NCI-H774 (cell line): ENCODE data around the gene TCERG1L.
A peak's percentile ranks its signal among the peaks of the same experiment; 100 is the strongest.

ENCODE experiments used
- DNase-seq: peaks from one replicate; lab custom pipeline; 2025; lab: John Stamatoyannopoulos, UW

Gene TCERG1L

DNA sequence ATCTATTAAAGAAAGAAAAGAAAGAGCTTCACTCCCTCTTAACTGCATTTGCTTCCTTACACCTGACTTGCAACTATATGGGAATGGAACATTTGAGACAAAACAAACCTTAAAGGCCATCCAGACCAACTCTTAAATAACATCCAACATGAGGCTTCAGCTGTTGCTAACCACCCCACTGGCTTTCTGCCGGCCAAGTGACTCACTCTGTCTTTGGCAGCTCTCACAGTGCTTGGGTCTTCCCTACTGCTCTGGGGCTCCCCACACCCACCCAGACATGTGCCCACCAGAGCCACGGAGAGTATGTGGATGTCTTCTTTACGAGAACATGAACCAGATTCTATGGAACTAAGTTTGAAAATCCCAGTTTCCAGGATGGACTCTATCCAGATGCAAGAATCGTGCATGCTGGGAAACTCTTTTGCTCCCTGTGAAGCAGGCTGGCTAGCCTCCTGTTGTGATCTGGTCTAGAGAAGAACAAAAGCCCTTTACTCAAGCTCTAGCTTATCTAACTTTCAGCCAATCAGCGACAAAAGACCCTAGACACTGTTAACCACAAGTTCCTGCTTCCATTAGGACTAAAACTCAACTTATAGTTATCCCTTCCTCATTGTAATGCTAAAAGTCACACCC lies 245.7 kb downstream of the TCERG1L start:
- DNase-seq, result no peak

DNA sequence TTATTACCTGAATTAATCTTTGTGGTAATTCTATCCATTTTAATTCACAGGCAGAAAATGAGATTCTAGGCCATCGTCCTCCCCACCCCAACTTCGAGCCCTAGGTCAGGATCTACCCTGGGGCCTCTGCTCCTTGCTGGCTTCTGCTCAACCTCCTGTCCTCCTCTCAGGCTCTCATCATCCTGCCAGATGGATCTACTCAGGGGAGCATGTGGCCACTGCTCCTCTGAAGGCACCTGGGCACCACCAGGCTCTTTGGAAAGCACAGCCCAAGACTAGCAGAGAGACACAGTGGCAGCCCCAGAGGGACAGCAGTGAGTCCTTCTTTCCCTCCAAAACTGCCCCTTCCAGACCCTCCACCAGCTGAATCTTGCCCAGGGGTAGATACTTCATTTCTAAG lies 248.2 kb downstream of the TCERG1L start:
- DNase-seq, result no peak

- DNase-seq, result no peak
Observed at GRCh38 chr10:131062621-131063260, 248.8 kb downstream of the TCERG1L start.

- DNase-seq, result no peak
Observed at GRCh38 chr10:131061216-131061615, 250.3 kb downstream of the TCERG1L start.

GRCh38 chr10:131059881-131060280 lies 251.6 kb downstream of the TCERG1L start:
- DNase-seq, result no peak

DNA sequence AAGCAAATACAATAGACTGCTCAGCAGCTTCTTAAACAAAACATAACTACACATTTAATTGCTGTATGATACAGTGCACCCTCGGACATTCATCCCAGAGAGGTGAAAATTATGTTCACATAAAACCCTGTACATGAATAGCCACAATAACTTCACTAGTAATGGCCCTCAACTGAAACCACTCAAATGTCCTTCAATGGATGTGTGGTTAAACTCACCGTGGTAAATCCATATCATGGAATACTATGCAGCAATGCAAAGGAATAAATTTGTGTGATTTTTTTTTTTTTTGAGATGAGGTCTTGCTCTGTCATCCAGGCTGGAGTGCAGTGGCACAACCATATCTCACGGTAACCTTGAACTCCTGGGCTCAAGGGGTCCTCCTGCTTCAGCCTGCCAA lies 252.7 kb downstream of the TCERG1L start:
- DNase-seq, result no peak

DNA sequence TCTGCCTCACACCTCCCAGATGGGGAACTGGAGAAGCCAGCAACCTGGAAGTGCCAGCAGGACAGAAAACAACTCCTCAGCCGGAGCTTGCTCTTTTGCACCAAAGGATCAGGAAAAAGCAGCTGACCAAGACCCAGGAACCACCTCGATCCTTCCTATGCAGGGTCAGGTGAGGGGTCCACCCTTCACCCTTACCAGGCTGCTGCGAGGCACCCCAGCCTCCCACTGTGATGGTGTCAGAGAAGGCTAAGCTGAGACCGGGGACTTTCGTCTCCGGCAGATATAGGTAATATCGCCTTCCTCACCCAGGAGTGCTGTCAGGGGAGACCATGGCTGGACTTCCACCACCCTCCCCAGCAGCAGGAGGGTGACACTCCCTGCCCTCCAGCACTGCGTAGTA lies 254.7 kb downstream of the TCERG1L start:
- DNase-seq, result no peak

DNA sequence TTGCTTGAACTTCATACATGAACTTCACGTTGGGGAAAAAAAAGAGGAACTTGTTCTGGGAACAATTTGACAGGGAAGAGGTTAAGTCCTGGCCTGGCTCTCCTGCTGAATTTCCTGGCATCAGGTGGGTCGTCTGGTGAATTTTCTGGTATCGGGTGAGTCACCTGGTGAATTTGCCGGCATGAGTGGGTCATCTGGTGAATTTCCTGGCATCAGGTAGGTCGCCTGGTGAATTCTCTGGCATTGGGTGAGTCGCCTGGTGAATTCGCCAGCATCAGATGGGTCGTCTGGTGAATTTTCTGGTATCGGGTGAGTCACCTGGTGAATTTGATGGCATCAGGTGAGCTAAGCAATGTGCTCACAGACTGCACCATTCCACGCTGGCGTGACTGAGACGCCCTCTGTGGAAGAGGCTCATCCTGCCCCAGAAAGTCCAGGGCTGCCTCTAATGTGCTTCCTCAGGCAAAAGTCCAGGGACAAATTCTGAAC lies 255.4 kb downstream of the TCERG1L start:
- no peak for DNase-seq

DNA sequence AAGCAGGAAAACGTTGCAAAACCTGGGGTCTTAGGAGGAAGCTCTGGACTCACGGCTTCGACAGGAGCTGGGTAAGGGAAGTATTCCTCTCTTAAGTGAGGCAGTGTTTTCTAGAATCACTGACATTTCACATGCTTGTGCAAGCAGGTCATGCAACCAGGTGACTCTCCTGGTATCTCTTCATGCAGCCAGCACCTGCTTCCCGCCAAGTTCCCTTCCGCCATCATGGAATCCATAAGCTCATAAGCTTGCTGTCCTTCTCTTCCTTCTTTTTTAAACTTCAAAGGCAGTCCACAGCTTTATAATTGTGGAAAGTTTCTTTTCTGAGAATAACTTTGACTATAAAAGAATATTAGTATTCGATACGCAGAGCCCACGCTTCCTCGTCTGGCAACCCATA lies 256.1 kb downstream of the TCERG1L start:
- DNase-seq, result no peak

DNA sequence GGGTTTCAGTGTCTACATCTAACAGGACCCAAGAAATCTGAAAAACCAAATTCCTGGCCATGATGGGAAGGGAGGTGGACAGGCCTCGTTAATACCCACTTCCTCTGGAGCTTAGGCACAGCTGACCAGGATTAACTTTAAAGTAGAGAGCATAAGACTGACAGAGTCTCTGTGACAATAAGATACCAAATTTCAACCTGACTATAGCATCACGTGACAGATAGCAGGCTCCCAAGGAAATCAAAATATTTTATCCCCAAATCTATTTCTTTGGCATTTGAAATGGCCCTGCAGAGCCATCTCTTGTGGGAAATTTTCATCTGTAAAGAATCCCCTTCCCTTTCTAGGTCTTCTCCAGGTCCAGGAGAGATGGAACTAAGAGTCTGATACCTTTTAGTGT lies 258.3 kb downstream of the TCERG1L start:
- no peak for DNase-seq

- DNase-seq, result no peak
Observed at GRCh38 chr10:131050162-131050766, 261.3 kb downstream of the TCERG1L start.

- peak; percentile 7 for DNase-seq
Observed at GRCh38 chr10:131049016-131049415, 262.5 kb downstream of the TCERG1L start.

DNA sequence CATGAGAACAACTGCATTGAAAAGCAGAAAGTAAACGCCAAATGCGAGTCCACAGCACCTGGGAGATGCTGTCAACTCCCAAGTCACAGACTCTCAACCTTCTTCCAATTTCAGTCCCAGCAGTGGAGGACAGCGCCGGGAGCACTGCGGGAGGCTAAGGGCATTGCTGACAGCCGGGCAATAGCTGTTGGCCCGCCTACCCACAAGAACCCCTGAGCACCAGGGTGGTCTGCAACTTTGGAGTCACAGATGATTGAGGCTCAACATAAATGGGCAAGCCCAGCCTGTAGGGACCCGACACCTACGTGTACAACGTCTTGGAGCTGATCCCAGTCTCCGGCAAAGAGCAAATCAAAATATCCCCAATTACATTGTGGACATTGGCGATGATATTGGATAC lies 262.9 kb downstream of the TCERG1L start:
- no peak for DNase-seq

DNA sequence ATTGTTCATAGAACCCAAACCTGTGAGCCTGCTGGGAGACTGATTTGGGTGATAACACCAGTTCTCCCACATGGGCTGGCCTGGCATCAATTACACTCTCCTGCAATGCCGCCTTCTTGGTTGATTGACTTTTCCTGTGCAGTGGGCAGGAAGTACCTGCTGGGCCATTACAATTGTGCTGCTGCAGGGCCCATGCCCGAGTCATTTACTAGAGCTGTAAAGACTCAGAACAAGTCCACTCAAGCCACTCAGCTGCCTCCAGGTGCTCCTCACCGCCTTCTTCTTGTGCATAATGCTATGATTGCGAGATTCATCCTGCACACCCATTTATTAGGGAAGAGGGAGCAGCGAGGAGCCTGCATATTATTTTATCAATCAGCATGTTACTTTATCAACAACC lies 264.0 kb downstream of the TCERG1L start:
- no peak for DNase-seq

GRCh38 chr10:131046194-131046593 lies 265.3 kb downstream of the TCERG1L start:
- no peak for DNase-seq

DNA sequence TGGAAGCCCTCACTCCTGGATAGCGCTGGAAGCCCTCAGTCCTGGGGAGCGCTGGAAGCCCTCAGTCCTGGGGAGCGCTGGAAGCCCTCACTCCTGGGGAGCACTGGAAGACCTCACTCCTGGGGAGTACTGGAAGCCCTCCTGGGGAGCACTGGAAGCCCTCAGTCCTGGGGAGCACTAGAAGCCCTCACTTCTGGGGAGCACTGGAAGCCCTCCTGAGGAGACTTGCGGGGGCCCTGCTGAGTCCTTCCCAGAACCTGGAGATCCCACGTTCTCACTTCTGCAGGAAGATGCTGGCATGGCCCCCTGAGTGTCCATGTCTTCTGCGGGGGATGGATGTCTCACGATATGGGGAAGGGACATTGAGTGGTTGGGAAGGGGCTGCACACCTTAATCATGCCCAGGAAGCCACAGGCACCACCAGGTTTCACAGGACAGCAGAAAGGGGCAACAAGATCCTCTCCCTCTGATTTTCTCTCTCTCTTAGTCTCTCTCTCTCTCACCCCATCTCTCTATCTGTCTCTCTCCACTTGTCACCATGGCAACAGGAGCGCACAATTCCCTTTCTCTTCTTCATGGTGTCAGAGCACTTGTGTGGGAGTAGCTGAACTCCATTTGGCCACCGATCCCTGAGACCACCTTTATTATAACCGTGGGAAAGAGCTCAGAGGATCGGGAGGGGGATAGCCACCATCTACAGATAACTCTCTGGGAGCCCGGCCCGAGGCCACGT lies 267.0 kb downstream of the TCERG1L start:
- no peak for DNase-seq

- peak; percentile 27 for DNase-seq
Observed at GRCh38 chr10:131043039-131043691, 268.4 kb downstream of the TCERG1L start.
